GM18951 (cell line): ENCODE results near the gene ALKAL2.
"Not testable (repeated sequence)": the region's sequence is repeated elsewhere in the genome, so short reads cannot be mapped to it uniquely, and the experiment has no call there.

Experiments used
- POLR2A ChIP-seq: IDR thresholded peaks from 4 replicates; pipeline ENCODE4 v1.6.1; 2011; ENCODE audit warnings: mild to moderate bottlenecking; ENCODE audit not compliant: insufficient read length, insufficient read depth; ENCODE audit errors: extremely low read depth
- in situ Hi-C: fragments of 300-500 bp; cut with MboI; formaldehyde crosslinking; loops from one replicate; pipeline ENCODE4 v1.12.0; 2022; ENCODE audit warnings: low sequenced_read_pairs, mixed read lengths, inconsistent platforms; ENCODE audit not compliant: unreplicated experiment

The ALKAL2 gene

GRCh38 chr2:287911-288757 lies at the start of gene ALKAL2:
TSS of gene ALKAL2 (minus strand) at chr2:288091. CDS start at chr2:287835, 256 bp downstream.
- in situ Hi-C loops: no loop called here
- TF ChIP-seq POLR2A: no peak

GRCh38 chr2:336949-337348 lies 49.1 kb upstream of the ALKAL2 start:
- in situ Hi-C loops: not testable (repeated sequence)

- TF ChIP-seq POLR2A: no peak
- in situ Hi-C loops: no loop called here
Observed at GRCh38 chr2:336360-336759, 48.5 kb upstream of the ALKAL2 start.

- in situ Hi-C loops: no loop called here
- no peak for TF ChIP-seq POLR2A
Observed at GRCh38 chr2:332592-332991, 44.7 kb upstream of the ALKAL2 start.

- no peak for TF ChIP-seq POLR2A
- in situ Hi-C loops: no loop called here
Observed at GRCh38 chr2:328761-329160, 40.9 kb upstream of the ALKAL2 start.

GRCh38 chr2:323035-323434 lies 35.1 kb upstream of the ALKAL2 start:
- in situ Hi-C loops: no loop called here
- TF ChIP-seq POLR2A: no peak

- no peak for TF ChIP-seq POLR2A
- in situ Hi-C loops: no loop called here
Observed at GRCh38 chr2:322326-322725, 34.4 kb upstream of the ALKAL2 start.

GRCh38 chr2:320561-320960 lies 32.7 kb upstream of the ALKAL2 start:
- in situ Hi-C loops: no loop called here

GRCh38 chr2:319059-319600 lies 31.2 kb upstream of the ALKAL2 start:
- no peak for TF ChIP-seq POLR2A
- in situ Hi-C loops: no loop called here

More at GRCh38 chr2:320561-320960, 32.7 kb upstream of the ALKAL2 start:
- no peak for TF ChIP-seq POLR2A

- no peak for TF ChIP-seq POLR2A
- in situ Hi-C loops: no loop called here
Observed at GRCh38 chr2:317501-318424, 29.9 kb upstream of the ALKAL2 start.

- no peak for TF ChIP-seq POLR2A
- in situ Hi-C loops: no loop called here
Observed at GRCh38 chr2:316381-316780, 28.5 kb upstream of the ALKAL2 start.

GRCh38 chr2:315925-316324 lies 28.0 kb upstream of the ALKAL2 start:
- in situ Hi-C loops: not testable (repeated sequence)

GRCh38 chr2:314561-315336 lies 26.9 kb upstream of the ALKAL2 start:
- in situ Hi-C loops: no loop called here
- no peak for TF ChIP-seq POLR2A
